Smooth muscle cell (in vitro differentiated cells): Measurements from ENCODE around the gene ATP11B. TPM values are rescaled to one million over a fixed set of nuclear protein-coding genes. Genes with fewer than 3 reads are reported as not detected.

Source experiments
- DNase-seq: peaks from one replicate; lab custom pipeline; 2025; ENCODE audit not compliant: unreplicated experiment; lab: John Stamatoyannopoulos, UW
- H2AFZ ChIP-seq: fragments of 200-600 bp; sonication (generic); 2 replicates; pipeline ENCODE4 v1.6.0; 2016; ENCODE audit warnings: antibody characterized with exemption, low read depth, mild to moderate bottlenecking
- H3F3A ChIP-seq: fragments of 200-600 bp; sonication (generic); 2 replicates; pipeline ENCODE4 v1.6.0; 2017; ENCODE audit warnings: antibody characterized with exemption, low read depth
- H3K27ac ChIP-seq: fragments of 200-600 bp; sonication (generic); 2 replicates; pipeline ENCODE4 v1.5.1; 2016; ENCODE audit warnings: low read depth, mild to moderate bottlenecking
- H3K27me3 ChIP-seq: fragments of 200-600 bp; sonication (generic); 2 replicates; pipeline ENCODE4 v1.6.1; 2016; ENCODE audit warnings: low read depth, mild to moderate bottlenecking
- H3K36me3 ChIP-seq: fragments of 200-600 bp; sonication (generic); 2 replicates; pipeline ENCODE4 v1.5.1; 2016; ENCODE audit warnings: low read depth
- H3K4me1 ChIP-seq: fragments of 200-600 bp; sonication (generic); 2 replicates; pipeline ENCODE4 v1.5.1; 2016; ENCODE audit warnings: low read depth
- H3K4me2 ChIP-seq: fragments of 200-600 bp; sonication (generic); 2 replicates; pipeline ENCODE4 v1.6.0; 2016; ENCODE audit warnings: mild to moderate bottlenecking
- H3K4me3 ChIP-seq: fragments of 200-600 bp; sonication (generic); 2 replicates; pipeline ENCODE4 v1.5.1; 2016; ENCODE audit warnings: mild to moderate bottlenecking
- H3K79me2 ChIP-seq: fragments of 200-600 bp; sonication (generic); 2 replicates; pipeline ENCODE4 v1.6.0; 2016; ENCODE audit warnings: low read depth, mild to moderate bottlenecking
- H3K9ac ChIP-seq: fragments of 200-600 bp; sonication (generic); 2 replicates; pipeline ENCODE4 v1.6.0; 2016; ENCODE audit warnings: low read depth
- H3K9me3 ChIP-seq: fragments of 200-600 bp; sonication (generic); replicated peaks from 2 replicates; pipeline ENCODE4 v1.5.1; 2016; ENCODE audit warnings: low read depth
- H4K20me1 ChIP-seq: fragments of 200-600 bp; sonication (generic); 2 replicates; pipeline ENCODE4 v1.6.0; 2016; ENCODE audit warnings: low read depth
- CTCF ChIP-seq: fragments of 200-600 bp; sonication (generic); IDR thresholded peaks from 2 replicates; pipeline ENCODE4 v1.5.1; 2017; ENCODE audit warnings: borderline replicate concordance, mild to moderate bottlenecking, antibody characterized with exemption; ENCODE audit not compliant: insufficient read depth, poor library complexity, severe bottlenecking
- WGBS: methylation state at CpG from one replicate; pipeline ENCODE4 v1.1.7; 2016; ENCODE audit warnings: low lambda C conversion rate; 5-methylcytosine and 5-hydroxymethylcytosine counted together
- polyA plus RNA-seq: library from polyadenylated mRNA; unstranded; fragments of >200 nt; fragmentation: Nextera tagmentation; extraction: Ambion mirVana; gene quantifications from 2 replicates; pipeline ENCODE4 v1.2.1, GENCODE V29; 2016
- total RNA-seq: library from RNA; depleted of rRNA; stranded (reverse); fragments of >200 nt; gene quantifications from 2 replicates; pipeline ENCODE4 v1.2.3, GENCODE V29; 2014

ATP11B gene
- total and polyA plus RNA-seq, 2 experiments from 2014 or later: 12.0 to 48.7 TPM

- TF ChIP-seq CTCF: no peak
- no peak for DNase-seq
- Histone ChIP-seq H3K4me1 (no peaks in the 10 kb centered on the region), H3F3A (no peaks in the 10 kb centered on the region), H3K4me2 (peak overlapping the region; percentile 41), H3K27me3 (no peaks in the 10 kb centered on the region), H3K9me3 (no peaks in the 10 kb centered on the region), H3K4me3 (no peak overlapping the region), H4K20me1 (peaks cover 100% of the 10 kb centered on the region), H3K36me3 (no peaks in the 10 kb centered on the region), H3K27ac (peak overlapping the region; percentile 2), H3K79me2 (peaks cover 83% of the 10 kb centered on the region), H3K9ac (no peak overlapping the region), H2AFZ (no peak overlapping the region)
- whole genome bisulfite sequencing: 27% methylated on average over 1 of the region's 1 CpG
These were observed 18.8 kb downstream of the ATP11B start for GRCh38 chr3:182812123-182812522.

- H3F3A ChIP-seq: no peaks in the 10 kb centered on the region
- H3K27me3 ChIP-seq: no peaks in the 10 kb centered on the region
- TF ChIP-seq CTCF: no peak
- H3K9me3 ChIP-seq: no peaks in the 10 kb centered on the region
- DNase-seq: no peak
- no peak overlapping the region for H2AFZ ChIP-seq
- no peak overlapping the region for H3K4me3 ChIP-seq
- no peaks in the 10 kb centered on the region for H3K36me3 ChIP-seq
- 88% methylated on average over 4 of the region's 4 CpGs for WGBS
- no peak overlapping the region for H3K27ac ChIP-seq
- no peak overlapping the region for H3K9ac ChIP-seq
- H3K4me1 ChIP-seq: no peaks in the 10 kb centered on the region
- H4K20me1 ChIP-seq: peaks cover 97% of the 10 kb centered on the region
- H3K4me2 ChIP-seq: no peak overlapping the region
- peaks cover 87% of the 10 kb centered on the region for H3K79me2 ChIP-seq
These were observed 21.2 kb downstream of the ATP11B start for GRCh38 chr3:182814419-182815062.

- no peak for TF ChIP-seq CTCF
- WGBS: 83% methylated on average over 1 of the region's 1 CpG
- Histone ChIP-seq H3F3A (no peaks in the 10 kb centered on the region), H3K9me3 (no peaks in the 10 kb centered on the region), H2AFZ (no peak overlapping the region), H3K4me3 (no peak overlapping the region), H3K4me1 (no peaks in the 10 kb centered on the region), H3K27me3 (no peaks in the 10 kb centered on the region), H3K9ac (no peak overlapping the region), H3K27ac (no peak overlapping the region), H3K4me2 (no peak overlapping the region), H4K20me1 (peaks cover 95% of the 10 kb centered on the region), H3K79me2 (peaks cover 85% of the 10 kb centered on the region), H3K36me3 (peaks cover 6% of the 10 kb centered on the region)
- no peak for DNase-seq
These were observed 22.9 kb downstream of the ATP11B start for GRCh38 chr3:182816181-182816580.
